ENCODE data around the gene RGL3.
"Not testable (repeated sequence)": the region's sequence is repeated elsewhere in the genome, so short reads cannot be mapped to it uniquely, and the experiment has no call there.

Gene RGL3

DNA sequence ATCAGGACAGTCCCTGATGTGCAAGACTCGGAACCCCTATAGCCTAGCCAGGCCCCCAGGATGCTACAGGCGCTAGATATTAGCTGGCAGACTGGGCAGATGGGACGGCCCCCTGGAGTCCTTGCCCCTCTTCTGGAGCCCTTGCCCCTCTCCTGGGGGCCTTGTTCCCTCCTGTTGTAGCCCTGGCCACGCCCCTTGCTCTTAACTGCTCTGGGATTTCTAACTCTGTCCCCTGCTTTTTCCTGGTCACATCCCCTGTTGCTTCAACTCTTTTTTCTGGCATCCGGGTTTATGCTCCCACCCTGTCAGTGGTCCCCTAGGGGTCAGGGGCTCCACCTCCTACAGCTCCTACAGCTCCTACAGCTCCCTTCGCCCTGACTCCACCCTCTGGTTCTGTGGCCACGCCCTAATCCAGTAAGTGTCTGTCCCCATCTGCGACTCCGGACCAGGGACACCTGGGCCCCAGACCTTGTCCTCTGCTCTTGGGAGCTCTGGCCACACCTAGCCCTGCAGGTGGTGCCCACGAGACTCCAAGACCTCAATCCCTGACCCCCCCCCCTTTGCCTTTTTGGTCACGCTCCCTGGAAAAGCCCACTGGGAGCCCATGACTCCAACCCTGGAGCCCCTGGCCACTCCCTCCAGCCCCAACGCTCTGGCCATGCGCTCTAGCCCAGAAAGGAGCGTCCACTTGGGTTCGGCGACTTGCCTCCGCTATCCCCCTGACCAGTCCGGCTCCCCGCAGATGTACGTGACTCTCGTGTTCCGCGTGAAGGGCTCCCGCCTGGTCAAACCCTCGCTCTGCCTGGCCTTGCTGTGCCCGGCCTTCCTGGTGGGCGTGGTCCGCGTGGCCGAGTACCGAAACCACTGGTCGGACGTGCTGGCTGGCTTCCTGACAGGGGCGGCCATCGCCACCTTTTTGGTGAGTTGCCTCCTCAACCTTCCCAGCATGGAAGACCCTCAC is 57.1 kb downstream of the RGL3 start:
- DNase-seq (ENCODE audit: low read depth in 1 of 2, low spot score in 1 of 2): no peak

DNA sequence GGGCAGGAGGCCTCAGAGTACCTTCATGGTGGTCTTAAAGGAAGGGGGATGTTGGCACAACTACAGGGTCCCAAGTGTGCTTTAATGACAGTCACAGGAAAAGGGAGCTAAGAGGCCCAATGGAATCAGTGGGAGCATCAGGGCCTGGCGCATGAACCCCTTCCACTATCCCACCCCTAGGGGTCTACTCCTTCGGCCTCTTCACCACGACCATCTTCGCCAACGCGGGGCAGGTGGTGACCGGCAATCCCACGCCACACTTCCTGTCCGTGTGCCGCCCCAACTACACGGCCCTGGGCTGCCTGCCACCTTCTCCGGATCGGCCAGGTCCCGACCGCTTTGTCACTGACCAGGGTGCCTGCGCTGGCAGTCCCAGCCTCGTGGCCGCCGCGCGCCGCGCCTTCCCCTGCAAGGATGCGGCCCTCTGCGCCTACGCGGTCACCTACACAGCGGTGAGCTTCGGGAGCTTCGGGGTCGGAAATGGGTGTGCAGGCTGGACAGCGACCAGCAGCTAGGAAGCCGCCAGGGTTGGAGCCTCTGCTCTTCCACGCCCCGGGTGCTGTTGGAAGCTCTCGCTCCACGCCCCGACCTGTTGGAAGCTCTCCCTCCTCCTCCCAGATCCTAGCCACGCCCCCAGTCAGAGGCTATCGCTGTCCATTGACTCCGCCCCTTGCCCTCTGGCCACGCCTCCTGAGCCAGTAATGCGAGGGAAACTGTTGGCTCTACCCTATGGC is 57.9 kb downstream of the RGL3 start:
- no peak for DNase-seq (ENCODE audit: low read depth in 1 of 2, low spot score in 1 of 2)

DNA sequence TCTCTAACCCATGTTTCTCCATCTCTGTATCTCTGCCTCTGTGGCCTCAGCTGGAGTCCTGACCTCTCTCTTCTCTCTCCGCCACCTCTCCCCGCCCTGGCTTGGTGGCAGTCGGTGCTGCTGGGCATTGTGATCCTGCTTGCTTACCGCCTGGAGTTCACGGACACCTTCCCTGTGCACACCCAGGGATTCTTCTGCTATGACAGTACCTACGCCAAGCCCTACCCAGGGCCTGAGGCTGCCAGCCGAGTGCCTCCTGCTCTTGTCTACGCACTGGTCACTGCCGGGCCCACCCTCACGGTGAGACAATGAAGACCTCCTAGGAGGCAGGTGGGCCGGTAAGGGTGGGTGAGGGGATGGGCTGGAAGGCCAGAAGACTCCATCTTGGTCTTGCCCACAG is 59.7 kb downstream of the RGL3 start:
- no peak for DNase-seq (ENCODE audit: low read depth in 1 of 2, low spot score in 1 of 2)

DNA sequence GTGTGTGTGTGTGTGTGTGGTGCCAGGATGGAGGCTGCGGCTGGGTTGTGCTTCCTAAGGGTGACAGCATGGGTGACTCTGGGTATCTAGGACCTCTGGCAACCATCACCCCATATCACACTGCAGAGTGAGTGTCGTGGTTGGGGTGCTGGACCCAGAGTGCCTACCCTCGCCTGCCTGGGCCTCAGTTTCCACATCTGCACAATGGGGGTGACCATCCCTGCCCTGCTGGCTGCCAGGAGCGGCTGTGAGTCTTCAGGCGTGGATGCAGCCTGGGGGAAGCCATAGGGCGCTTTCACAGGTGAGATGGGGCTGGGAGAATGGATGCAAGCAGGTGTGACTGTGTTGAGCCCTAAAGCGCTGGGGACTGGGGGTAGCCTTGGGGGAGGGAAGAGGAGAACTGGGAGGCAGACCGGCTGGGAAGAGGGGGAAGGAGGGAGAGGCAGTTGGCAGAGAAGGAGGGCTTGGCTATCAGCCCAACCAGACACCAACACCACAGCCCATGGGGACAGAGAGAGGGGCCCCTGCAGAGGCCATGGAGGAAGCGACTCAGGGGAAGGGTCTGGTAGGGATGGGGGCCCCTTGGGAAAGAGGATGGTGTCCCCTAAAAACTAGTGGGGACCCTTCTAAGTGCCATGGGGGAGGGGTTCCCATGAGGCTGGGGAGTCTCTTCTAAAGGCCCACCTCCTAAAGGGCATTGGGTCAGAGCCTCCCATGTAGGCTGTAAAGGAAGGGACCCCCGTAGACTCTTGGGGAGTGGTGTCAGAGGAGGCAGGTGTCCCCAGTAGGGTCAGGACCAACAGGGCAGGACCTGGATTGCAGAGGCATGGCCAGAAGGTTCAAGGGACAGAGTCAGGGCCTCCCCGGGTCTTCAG is 62.2 kb downstream of the RGL3 start:
- no peak for DNase-seq (ENCODE audit: low read depth in 1 of 2, low spot score in 1 of 2)

DNA sequence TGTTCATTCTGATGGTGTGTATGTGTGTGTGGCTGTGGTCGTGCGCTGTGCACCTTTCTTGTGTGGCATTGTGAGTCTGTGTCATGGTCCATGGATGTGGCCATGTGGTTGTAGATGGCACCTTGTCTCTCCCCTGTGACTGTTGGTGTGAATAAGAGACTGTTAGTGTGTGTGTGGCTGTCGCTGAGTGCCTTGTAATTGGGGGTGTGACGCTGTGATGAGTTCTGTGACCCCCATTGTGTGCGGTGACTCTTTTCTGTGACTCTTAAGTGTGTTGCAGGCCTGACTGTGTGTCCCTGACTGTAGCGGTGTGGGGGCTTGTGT is 63.1 kb downstream of the RGL3 start:
- no peak for DNase-seq (ENCODE audit: low read depth in 1 of 2, low spot score in 1 of 2)

DNA sequence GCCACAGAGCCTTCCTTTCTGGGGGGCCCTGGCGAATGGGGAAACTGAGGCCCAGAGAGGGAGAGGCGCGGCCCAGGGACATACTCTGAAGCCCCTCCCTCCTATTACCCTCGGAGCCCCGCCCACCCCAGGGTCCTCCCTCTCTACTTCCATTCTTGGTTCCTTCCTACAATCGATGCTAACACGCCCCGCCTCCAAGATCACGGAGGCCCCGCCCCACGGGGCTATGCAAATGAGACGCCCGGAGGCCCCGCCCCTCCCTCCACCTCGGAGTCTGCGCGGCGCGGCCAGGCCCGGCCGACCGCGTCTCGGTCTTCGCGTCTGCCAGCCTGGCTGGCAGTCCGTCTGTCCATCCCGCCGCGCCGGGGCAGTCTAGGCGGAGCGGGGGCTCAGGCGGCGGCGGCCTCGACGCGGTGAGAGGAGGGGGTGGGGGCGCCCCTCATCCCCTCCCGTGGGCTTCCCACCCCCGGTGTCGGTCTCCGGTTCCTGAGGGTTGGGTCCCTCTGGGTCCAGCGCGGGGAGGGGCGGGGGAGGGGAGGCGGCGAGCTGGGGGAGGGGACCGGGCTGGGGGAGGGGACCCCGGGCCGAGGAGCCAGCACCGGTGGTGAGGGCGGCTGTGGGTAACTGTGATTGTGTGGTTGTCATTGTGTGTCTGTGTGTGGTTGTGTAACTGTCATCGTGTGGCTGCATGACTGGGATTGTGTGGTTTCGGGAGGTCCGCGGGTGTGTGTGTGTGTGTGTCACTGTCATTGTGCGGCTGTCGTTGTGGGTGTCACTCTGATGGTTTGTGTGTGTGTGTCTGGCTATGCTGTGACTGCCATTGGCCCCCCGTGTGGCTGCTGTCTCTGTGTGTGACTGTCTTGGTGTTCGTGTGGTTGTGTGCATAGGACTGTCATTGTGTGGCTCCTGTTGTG is 63.7 kb downstream of the RGL3 start, which contains the start of gene PLPPR2:
TSS of gene PLPPR2 (plus strand) at position 273 of the 914 bp plus-strand sequence. CDS start 2,242 bp downstream, outside the sequence.
- peak; percentile 51 to 63 for DNase-seq (ENCODE audit: low read depth in 1 of 2, low spot score in 1 of 2)

DNA sequence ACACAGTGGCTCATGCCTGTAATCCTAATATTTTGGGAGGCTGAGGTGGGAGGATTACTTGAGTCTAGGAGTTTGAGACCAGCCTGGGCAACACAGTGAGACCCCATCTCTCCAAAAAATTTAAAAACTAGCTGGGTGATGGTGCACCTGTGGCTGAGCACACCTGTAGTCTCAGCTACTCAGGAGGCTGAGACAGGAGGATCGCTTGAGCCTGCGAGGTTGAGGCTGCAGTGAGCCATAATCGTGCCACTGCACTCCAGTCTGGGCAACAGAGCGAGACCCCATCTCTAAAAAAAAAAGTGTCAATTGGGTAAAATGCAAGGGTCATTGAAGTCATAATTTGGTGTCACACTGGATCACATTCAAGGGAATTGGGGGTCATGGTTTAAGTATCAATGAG is 65.0 kb downstream of the RGL3 start:
- DNase-seq (ENCODE audit: low read depth in 1 of 2, low spot score in 1 of 2): not testable (repeated sequence)

DNA sequence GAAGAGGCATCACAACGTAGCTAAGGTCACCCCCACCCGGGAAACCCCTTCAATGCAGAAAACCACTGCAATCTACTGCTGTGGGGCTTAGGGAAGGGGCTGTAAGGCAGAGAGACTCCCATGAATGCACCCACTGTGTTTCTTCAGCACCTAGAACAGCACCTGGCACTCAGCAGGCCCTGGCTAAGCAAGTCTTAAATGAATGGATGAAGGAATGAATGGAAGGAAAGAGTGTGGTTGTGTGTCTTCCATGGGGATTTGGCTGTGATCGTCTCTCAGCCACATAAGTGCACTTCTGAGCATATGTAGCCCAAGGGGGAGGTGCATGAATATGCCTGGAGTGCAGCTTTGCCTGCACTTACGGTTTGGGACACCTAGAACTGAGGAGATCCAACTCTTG is 69.9 kb downstream of the RGL3 start:
- DNase-seq (ENCODE audit: low read depth in 1 of 2, low spot score in 1 of 2): no peak

DNA sequence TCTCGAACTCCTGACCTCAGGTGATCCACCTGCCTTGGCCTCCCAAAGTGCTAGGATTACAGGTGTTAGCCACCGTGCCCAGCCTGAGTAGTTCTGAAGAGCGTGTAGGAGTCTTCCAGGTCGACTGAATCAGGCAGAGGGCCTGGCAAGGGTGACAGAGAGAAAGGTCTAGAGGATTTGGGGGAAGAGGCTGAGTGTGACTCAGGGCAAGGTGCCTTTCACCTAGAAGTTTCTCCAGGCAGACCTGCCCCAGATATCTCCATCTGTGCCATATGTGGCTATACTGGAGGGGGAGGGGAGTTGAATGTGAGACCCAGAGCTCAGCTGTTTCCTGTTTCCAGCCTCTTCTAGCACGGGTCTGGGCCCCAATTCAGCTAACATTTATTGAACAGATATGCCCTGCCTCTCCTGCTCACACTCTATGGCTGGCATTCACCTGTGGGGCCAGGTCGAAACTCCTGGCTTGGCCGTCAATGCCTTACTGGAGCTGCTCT is 71.5 kb downstream of the RGL3 start:
- no peak for DNase-seq (ENCODE audit: low read depth in 1 of 2, low spot score in 1 of 2)

DNA sequence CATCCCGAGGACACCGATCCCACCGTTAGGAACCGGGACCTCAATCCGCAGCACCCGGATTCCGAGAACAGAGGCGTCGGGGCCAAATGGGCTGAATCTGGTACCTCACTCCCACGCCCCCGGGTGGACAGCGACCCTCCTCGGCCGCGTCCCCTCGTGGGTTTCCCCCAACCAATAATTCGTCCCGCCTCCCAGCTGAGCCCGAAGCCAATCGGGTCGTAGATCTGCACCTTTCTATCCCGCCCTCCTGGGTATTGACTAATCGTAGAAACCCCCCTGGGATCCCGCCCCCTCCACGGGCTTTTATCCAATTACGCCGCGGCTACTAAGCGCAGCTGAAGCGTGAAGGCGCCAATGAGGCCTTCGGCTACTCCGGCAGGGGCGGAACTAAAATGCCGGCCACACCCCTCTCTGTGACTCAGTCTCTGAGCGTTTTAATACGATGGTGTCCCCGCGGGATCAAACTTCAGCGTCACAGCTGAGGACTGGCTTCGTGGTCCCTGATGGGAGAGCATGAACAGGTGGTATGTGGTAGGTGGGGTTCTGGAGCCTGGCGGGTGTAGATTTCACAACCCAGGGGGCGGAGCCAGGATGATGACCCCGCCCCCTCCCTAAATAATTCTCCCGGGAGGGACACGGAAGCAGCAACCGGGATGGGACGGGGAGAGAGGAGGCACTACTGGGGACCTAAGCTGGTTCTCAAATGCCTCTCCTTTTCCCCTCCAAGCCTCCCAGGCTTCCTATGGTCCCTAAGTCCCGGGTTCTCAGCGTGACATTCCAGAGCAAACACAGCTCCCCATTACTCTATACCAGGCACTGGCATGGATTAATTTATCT is 72.8 kb downstream of the RGL3 start, which contains the start of the genes CCDC159 and TMEM205:
TSS of gene CCDC159 (plus strand) at position 416 of the 837 bp plus-strand sequence. CDS start at position 504, 88 bp downstream.
TSS of gene TMEM205 (minus strand) at position 165 of the 837 bp plus-strand sequence. CDS start 649 bp downstream, outside the sequence.
- peak; percentile 94 to 96 for DNase-seq (ENCODE audit: low read depth in 1 of 2, low spot score in 1 of 2)

DNA sequence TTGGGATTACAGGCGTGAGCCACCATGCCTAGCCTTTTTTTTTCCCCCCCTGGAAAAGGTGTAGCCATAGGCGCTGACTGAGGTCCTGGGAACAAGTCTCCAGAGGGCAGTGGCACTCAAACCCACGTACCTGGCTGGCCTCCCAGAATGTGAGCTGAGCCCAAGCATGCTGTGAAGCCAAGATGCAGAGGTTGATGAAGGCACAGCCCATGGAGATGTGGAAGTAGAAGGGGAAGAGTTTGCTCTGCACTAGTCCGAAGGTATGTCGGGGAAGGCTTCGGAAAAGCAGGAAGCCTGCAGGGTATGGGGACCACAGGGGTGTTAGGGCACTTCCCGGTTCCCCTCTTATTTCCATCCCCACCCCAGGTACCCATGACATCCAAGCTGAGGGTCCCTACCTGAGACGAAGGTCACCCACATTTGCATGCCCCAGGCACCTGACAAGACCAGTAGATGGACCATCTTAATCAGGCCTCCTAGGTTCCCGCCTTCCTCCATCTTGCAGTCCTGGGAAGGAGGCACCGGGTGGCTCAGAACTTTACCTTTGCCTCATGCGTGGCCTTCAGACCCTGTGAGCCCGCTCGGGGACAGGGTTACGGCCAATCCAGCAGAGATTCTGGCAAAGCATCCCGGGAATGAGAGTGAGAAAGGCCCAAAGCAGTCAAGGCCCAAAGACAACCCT is 73.9 kb downstream of the RGL3 start:
- DNase-seq (ENCODE audit: low read depth in 1 of 2, low spot score in 1 of 2): no peak

All from activated T-helper 1 cell treated with anti-CD3 and anti-CD28 coated beads, Interleukin-2, amount 50 U/mL, for 16 hours (primary cell).